Smooth muscle cell (in vitro differentiated cells): ENCODE data around the gene TUBB1. TPM values are rescaled to one million over a fixed set of nuclear protein-coding genes. Genes with fewer than 3 reads are reported as not detected.
"Not testable (repeated sequence)": the region's sequence is repeated elsewhere in the genome, so short reads cannot be mapped to it uniquely, and the experiment has no call there.

Experiments used
- DNase-seq: peaks from one replicate; lab custom pipeline; 2025; ENCODE audit not compliant: unreplicated experiment; lab: John Stamatoyannopoulos, UW
- H2AFZ ChIP-seq: fragments of 200-600 bp; sonication (generic); 2 replicates; pipeline ENCODE4 v1.6.0; 2016; ENCODE audit warnings: antibody characterized with exemption, low read depth, mild to moderate bottlenecking
- H3F3A ChIP-seq: fragments of 200-600 bp; sonication (generic); 2 replicates; pipeline ENCODE4 v1.6.0; 2017; ENCODE audit warnings: antibody characterized with exemption, low read depth
- H3K27ac ChIP-seq: fragments of 200-600 bp; sonication (generic); 2 replicates; pipeline ENCODE4 v1.5.1; 2016; ENCODE audit warnings: low read depth, mild to moderate bottlenecking
- H3K27me3 ChIP-seq: fragments of 200-600 bp; sonication (generic); 2 replicates; pipeline ENCODE4 v1.6.1; 2016; ENCODE audit warnings: low read depth, mild to moderate bottlenecking
- H3K36me3 ChIP-seq: fragments of 200-600 bp; sonication (generic); 2 replicates; pipeline ENCODE4 v1.5.1; 2016; ENCODE audit warnings: low read depth
- H3K4me1 ChIP-seq: fragments of 200-600 bp; sonication (generic); 2 replicates; pipeline ENCODE4 v1.5.1; 2016; ENCODE audit warnings: low read depth
- H3K4me2 ChIP-seq: fragments of 200-600 bp; sonication (generic); 2 replicates; pipeline ENCODE4 v1.6.0; 2016; ENCODE audit warnings: mild to moderate bottlenecking
- H3K4me3 ChIP-seq: fragments of 200-600 bp; sonication (generic); 2 replicates; pipeline ENCODE4 v1.5.1; 2016; ENCODE audit warnings: mild to moderate bottlenecking
- H3K79me2 ChIP-seq: fragments of 200-600 bp; sonication (generic); 2 replicates; pipeline ENCODE4 v1.6.0; 2016; ENCODE audit warnings: low read depth, mild to moderate bottlenecking
- H3K9ac ChIP-seq: fragments of 200-600 bp; sonication (generic); 2 replicates; pipeline ENCODE4 v1.6.0; 2016; ENCODE audit warnings: low read depth
- H3K9me3 ChIP-seq: fragments of 200-600 bp; sonication (generic); replicated peaks from 2 replicates; pipeline ENCODE4 v1.5.1; 2016; ENCODE audit warnings: low read depth
- H4K20me1 ChIP-seq: fragments of 200-600 bp; sonication (generic); 2 replicates; pipeline ENCODE4 v1.6.0; 2016; ENCODE audit warnings: low read depth
- CTCF ChIP-seq: fragments of 200-600 bp; sonication (generic); IDR thresholded peaks from 2 replicates; pipeline ENCODE4 v1.5.1; 2017; ENCODE audit warnings: borderline replicate concordance, mild to moderate bottlenecking, antibody characterized with exemption; ENCODE audit not compliant: insufficient read depth, poor library complexity, severe bottlenecking
- WGBS: methylation state at CpG from one replicate; pipeline ENCODE4 v1.1.7; 2016; ENCODE audit warnings: low lambda C conversion rate; 5-methylcytosine and 5-hydroxymethylcytosine counted together
- polyA plus RNA-seq: library from polyadenylated mRNA; unstranded; fragments of >200 nt; fragmentation: Nextera tagmentation; extraction: Ambion mirVana; gene quantifications from 2 replicates; pipeline ENCODE4 v1.2.1, GENCODE V29; 2016
- total RNA-seq: library from RNA; depleted of rRNA; stranded (reverse); fragments of >200 nt; gene quantifications from 2 replicates; pipeline ENCODE4 v1.2.3, GENCODE V29; 2014

Gene TUBB1
- total and polyA plus RNA-seq, 2 experiments from 2014 or later: 0.67 TPM; not detected in 1

GRCh38 chr20:59035381-59035780 lies 16.2 kb downstream of the TUBB1 start:
- Histone ChIP-seq H3K27me3 (no peaks in the 10 kb centered on the region), H4K20me1 (peaks cover under 1% of the 10 kb centered on the region), H2AFZ (no peak overlapping the region), H3K4me2 (no peak overlapping the region), H3K79me2 (peaks cover 48% of the 10 kb centered on the region), H3K4me1 (peaks cover 17% of the 10 kb centered on the region), H3K9ac (no peak overlapping the region), H3K27ac (no peak overlapping the region), H3K4me3 (no peak overlapping the region), H3K36me3 (peaks cover 21% of the 10 kb centered on the region), H3K9me3 (no peaks in the 10 kb centered on the region), H3F3A (peaks cover 19% of the 10 kb centered on the region)
- DNase-seq: no peak
- WGBS: 99% methylated on average over 3 of the region's 3 CpGs
- TF ChIP-seq CTCF: no peak

GRCh38 chr20:59037386-59037785 lies 18.2 kb downstream of the TUBB1 start:
- Histone ChIP-seq H3K27me3 (no peaks in the 10 kb centered on the region), H4K20me1 (no peaks in the 10 kb centered on the region), H3K4me3 (no peak overlapping the region), H3K9me3 (no peaks in the 10 kb centered on the region), H3K27ac (no peak overlapping the region), H3K4me1 (peaks cover 8% of the 10 kb centered on the region), H3K4me2 (no peak overlapping the region), H3K9ac (no peak overlapping the region), H2AFZ (no peak overlapping the region), H3F3A (peaks cover 19% of the 10 kb centered on the region), H3K36me3 (peaks cover 21% of the 10 kb centered on the region), H3K79me2 (peaks cover 51% of the 10 kb centered on the region)
- no peak for TF ChIP-seq CTCF
- DNase-seq: no peak
- WGBS: 97% methylated on average over 12 of the region's 12 CpGs

- DNase-seq: no peak
- H3K27ac ChIP-seq: no peak overlapping the region
- no peaks in the 10 kb centered on the region for H3K27me3 ChIP-seq
- WGBS: 81% methylated on average over 1 of the region's 1 CpG
- no peak overlapping the region for H3K4me2 ChIP-seq
- peaks cover 6% of the 10 kb centered on the region for H3F3A ChIP-seq
- TF ChIP-seq CTCF: no peak
- no peak overlapping the region for H3K4me3 ChIP-seq
- no peaks in the 10 kb centered on the region for H3K4me1 ChIP-seq
- H3K9ac ChIP-seq: no peak overlapping the region
- H3K36me3 ChIP-seq: peaks cover 21% of the 10 kb centered on the region
- H3K79me2 ChIP-seq: peaks cover 53% of the 10 kb centered on the region
- no peaks in the 10 kb centered on the region for H4K20me1 ChIP-seq
- no peaks in the 10 kb centered on the region for H3K9me3 ChIP-seq
- no peak overlapping the region for H2AFZ ChIP-seq
Measured at GRCh38 chr20:59039233-59039632, 20.0 kb downstream of the TUBB1 start.

GRCh38 chr20:59040667-59041066 lies 21.4 kb downstream of the TUBB1 start:
- H3K4me3 ChIP-seq: peak overlapping the region; percentile 4
- no peak overlapping the region for H2AFZ ChIP-seq
- 99% methylated on average over 5 of the region's 5 CpGs for WGBS
- no peaks in the 10 kb centered on the region for H3K9me3 ChIP-seq
- no peaks in the 10 kb centered on the region for H3K27me3 ChIP-seq
- H3K79me2 ChIP-seq: peaks cover 53% of the 10 kb centered on the region
- H4K20me1 ChIP-seq: no peaks in the 10 kb centered on the region
- no peak overlapping the region for H3K4me2 ChIP-seq
- H3K27ac ChIP-seq: no peak overlapping the region
- H3K9ac ChIP-seq: no peak overlapping the region
- H3F3A ChIP-seq: peaks cover 3% of the 10 kb centered on the region
- DNase-seq: no peak
- TF ChIP-seq CTCF: no peak
- peaks cover 19% of the 10 kb centered on the region for H3K36me3 ChIP-seq
- H3K4me1 ChIP-seq: no peaks in the 10 kb centered on the region

GRCh38 chr20:59041487-59041886 lies 22.3 kb downstream of the TUBB1 start:
- H3K27me3 ChIP-seq, H3K4me1 ChIP-seq, H4K20me1 ChIP-seq, H3F3A ChIP-seq, DNase-seq, H3K9me3 ChIP-seq: not testable (repeated sequence)
- H3K36me3 ChIP-seq: peaks cover 13% of the 10 kb centered on the region
- H3K79me2 ChIP-seq: peaks cover 53% of the 10 kb centered on the region
- H3K4me2 ChIP-seq: peak overlapping the region; percentile 93
- peak overlapping the region; percentile 17 for H3K27ac ChIP-seq
- H3K9ac ChIP-seq: peak overlapping the region; percentile 73
- H3K4me3 ChIP-seq: peak overlapping the region; percentile 77
- 96% methylated on average over 16 of the region's 16 CpGs for WGBS
- H2AFZ ChIP-seq: peak overlapping the region; percentile 99
